ENCODE results near the gene LRP1B. TPM values are rescaled to one million over a fixed set of nuclear protein-coding genes. Genes with fewer than 3 reads are reported as not detected.

Gene LRP1B
- total RNA-seq, 1 experiment from 2014 or later = 0.52 TPM

- ChIA-PET CTCF (no interaction called here), POLR2A (no interaction called here)
- ATAC-seq = no peak
These were observed 1856.9 kb downstream of the LRP1B start for GRCh38 chr2:140273958-140274357.

GRCh38 chr2:140273408-140273807, 1857.4 kb downstream of the LRP1B start:
- Mint-ChIP-seq H3K4me1 (no peaks in the 10 kb centered on the region), H3K36me3 (peaks cover 3% of the 10 kb centered on the region; the same call in 1 of the 2 replicates), H3K27me3 (ENCODE audit: low read depth) (no peaks in the 10 kb centered on the region), H3K27ac (no peak overlapping the region), H3K4me3 (no peak overlapping the region), H3K9me3 (peaks cover 5% of the 10 kb centered on the region)
- ATAC-seq = no peak
- DNase-seq (ENCODE audit: low spot score) = no peak
- POLR2A ChIA-PET = no interaction called here
- CTCF ChIA-PET = no interaction called here
- no peak for TF ChIP-seq SMAD4 (CRISPR knock-in tag; IDR thresholded peaks at IDR 0.05)
- no peak for TF ChIP-seq ZNF219 (CRISPR knock-in tag; IDR thresholded peaks at IDR 0.05; ENCODE audit: borderline replicate concordance)
- no peak for TF ChIP-seq CREM (CRISPR knock-in tag; IDR thresholded peaks at IDR 0.05)
- TF ChIP-seq ZNF671 (CRISPR knock-in tag; IDR thresholded peaks at IDR 0.05) = no peak
- no peak for TF ChIP-seq ZNF425 (CRISPR knock-in tag; conservative IDR thresholded peaks at IDR 0.05)
- no peak for TF ChIP-seq ZNF416 (CRISPR knock-in tag; IDR thresholded peaks at IDR 0.05)
- TF ChIP-seq ZNF263 (CRISPR knock-in tag; IDR thresholded peaks at IDR 0.05; ENCODE audit: low read depth) = no peak
- no peak for TF ChIP-seq CDX4 (CRISPR knock-in tag; IDR thresholded peaks at IDR 0.05; ENCODE audit: borderline replicate concordance)
- no peak for TF ChIP-seq PRDM15 (CRISPR knock-in tag; IDR thresholded peaks at IDR 0.05)
- no peak for TF ChIP-seq ZBTB43 (CRISPR knock-in tag; IDR thresholded peaks at IDR 0.05)
- TF ChIP-seq ZNF396 (CRISPR knock-in tag; IDR thresholded peaks at IDR 0.05; ENCODE audit: borderline replicate concordance) = no peak
- TF ChIP-seq JUN (CRISPR knock-in tag; IDR thresholded peaks at IDR 0.05) = no peak
- no peak for TF ChIP-seq ZMAT4 (CRISPR knock-in tag; IDR thresholded peaks at IDR 0.05)

More at GRCh38 chr2:140273958-140274357, 1856.9 kb downstream of the LRP1B start:
- Mint-ChIP-seq H3K27me3 (ENCODE audit: low read depth) (no peaks in the 10 kb centered on the region), H3K36me3 (peaks cover 3% of the 10 kb centered on the region; the same call in 1 of the 2 replicates), H3K4me3 (no peak overlapping the region), H3K27ac (no peak overlapping the region), H3K9me3 (peaks cover 5% of the 10 kb centered on the region), H3K4me1 (no peaks in the 10 kb centered on the region)
- TF ChIP-seq PRDM15 (CRISPR knock-in tag; IDR thresholded peaks at IDR 0.05) (no peak), TEAD1 (CRISPR knock-in tag; IDR thresholded peaks at IDR 0.05) (no peak), GRHL2 (CRISPR knock-in tag; IDR thresholded peaks at IDR 0.05; ENCODE audit: insufficient replicate concordance, severe bottlenecking) (no peak), PRRX2 (CRISPR knock-in tag; IDR thresholded peaks at IDR 0.05) (no peak), E2F1 (CRISPR knock-in tag; IDR thresholded peaks at IDR 0.05) (no peak), NR1H2 (CRISPR knock-in tag; IDR thresholded peaks at IDR 0.05) (no peak), NR2C2 (CRISPR knock-in tag; IDR thresholded peaks at IDR 0.05) (no peak), ELF4 (CRISPR knock-in tag; IDR thresholded peaks at IDR 0.05; ENCODE audit: low read depth) (no peak)
- DNase-seq (ENCODE audit: low spot score) = no peak

Measured in WTC11 (cell line).